ELF-1 (cell line): Measurements from ENCODE around the gene PCDHGC3.
A peak's percentile ranks its signal among the peaks of the same experiment; 100 is the strongest.

ENCODE experiments used
- DNase-seq: peaks from one replicate; pipeline ENCODE4 v3.0.0-alpha.2; 2016; ENCODE audit warnings: low read depth, low spot score

Gene PCDHGC3

DNA sequence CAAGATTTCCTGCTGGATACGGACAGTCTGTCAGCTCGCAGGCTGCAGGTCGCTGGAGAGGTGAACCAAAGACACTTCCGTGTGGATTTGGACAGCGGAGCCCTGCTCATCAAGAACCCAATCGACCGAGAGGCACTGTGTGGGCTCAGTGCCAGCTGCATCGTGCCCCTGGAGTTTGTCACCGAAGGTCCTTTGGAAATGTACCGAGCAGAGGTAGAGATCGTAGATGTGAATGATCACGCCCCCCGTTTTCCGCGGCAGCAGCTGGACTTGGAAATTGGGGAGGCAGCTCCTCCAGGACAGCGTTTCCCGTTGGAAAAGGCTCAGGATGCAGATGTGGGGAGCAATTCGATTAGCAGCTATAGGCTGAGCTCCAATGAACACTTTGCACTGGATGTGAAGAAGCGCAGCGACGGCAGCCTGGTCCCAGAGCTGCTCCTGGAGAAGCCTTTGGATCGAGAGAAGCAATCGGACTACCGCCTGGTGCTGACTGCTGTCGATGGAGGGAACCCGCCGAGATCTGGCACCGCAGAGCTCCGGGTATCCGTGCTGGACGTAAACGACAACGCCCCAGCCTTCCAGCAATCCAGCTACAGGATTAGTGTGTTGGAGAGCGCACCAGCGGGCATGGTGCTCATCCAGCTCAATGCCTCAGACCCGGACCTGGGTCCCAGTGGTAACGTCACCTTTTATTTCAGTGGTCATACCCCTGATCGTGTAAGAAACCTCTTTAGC, 9.7 kb downstream of the PCDHGC3 start:
- peak; percentile 32 for DNase-seq

DNA sequence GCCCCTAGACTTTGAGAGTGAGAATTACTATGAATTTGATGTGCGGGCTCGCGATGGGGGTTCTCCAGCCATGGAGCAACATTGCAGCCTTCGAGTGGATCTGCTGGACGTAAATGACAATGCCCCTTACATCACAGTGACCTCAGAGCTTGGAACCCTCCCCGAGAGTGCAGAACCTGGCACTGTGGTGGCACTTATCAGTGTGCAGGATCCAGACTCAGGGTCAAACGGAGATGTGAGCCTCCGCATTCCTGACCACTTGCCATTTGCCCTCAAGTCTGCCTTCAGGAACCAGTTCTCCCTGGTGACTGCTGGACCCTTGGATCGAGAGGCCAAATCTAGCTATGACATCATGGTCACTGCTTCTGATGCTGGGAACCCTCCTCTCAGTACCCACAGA, 10.3 kb downstream of the PCDHGC3 start:
- DNase-seq: no peak

DNA sequence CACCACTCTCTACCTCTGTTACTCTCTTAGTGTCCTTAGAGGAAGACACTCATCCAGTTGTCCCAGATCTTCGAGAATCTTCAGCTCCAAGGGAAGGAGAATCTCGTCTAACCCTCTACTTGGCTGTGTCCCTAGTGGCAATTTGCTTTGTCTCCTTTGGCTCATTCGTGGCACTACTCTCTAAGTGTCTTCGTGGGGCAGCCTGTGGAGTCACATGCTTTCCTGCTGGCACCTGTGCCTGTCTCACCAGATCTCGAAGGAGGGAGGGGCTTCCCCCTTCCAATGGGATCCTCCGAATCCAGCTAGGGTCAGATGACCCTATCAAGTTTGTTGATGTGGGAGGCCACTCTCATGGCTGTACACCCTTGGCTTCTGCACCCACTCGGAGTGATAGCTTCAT, 11.4 kb downstream of the PCDHGC3 start:
- DNase-seq: no peak

DNA sequence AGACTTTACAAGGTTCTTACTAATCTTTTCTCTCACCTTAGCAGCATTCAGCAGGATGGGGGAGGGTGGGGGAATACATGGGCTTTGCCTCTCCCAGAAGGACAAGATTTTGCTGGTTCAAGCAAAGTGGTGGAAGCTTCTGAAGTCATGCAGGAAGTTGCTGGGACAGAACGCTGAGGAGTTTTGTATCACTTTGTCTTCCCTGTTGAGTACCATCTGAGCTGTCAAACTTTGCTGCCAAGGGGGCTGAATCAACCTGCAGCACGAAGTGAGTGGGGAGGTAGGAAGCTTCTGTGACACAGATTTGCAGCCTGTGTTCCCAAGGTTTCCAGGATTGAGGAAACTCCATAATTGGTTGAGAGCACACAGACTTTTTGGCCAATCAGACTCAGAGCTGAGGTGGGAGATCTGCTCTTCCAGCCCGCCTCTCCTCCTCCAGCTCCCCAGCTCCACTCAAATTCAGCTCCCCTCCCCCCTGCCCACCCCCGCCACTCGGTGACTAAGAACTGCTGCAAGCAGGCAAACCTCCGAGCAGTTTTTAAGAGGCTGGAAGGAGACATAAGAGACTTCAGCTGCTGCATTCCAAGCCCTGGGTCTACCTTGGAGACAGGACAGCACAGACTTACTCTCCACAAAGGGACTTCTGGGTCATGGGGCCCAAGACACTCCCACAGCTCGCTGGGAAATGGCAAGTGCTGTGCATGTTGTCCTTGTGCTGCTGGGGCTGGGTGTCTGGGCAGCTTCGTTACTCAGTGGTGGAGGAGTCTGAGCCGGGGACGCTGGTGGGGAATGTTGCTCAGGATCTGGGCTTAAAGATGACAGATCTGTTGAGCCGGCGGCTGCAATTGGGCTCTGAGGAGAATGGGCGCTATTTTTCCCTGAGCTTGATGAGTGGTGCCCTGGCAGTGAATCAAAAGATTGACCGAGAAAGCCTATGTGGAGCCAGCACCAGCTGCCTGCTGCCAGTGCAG, 13.1 kb downstream of the PCDHGC3 start, which contains the start of gene PCDHGC5:
Gene PCDHGC5 (plus strand): TSS at position 491 of the 971 bp plus-strand sequence. CDS start 160 bp downstream, at position 651.
- peak; percentile 27 for DNase-seq

DNA sequence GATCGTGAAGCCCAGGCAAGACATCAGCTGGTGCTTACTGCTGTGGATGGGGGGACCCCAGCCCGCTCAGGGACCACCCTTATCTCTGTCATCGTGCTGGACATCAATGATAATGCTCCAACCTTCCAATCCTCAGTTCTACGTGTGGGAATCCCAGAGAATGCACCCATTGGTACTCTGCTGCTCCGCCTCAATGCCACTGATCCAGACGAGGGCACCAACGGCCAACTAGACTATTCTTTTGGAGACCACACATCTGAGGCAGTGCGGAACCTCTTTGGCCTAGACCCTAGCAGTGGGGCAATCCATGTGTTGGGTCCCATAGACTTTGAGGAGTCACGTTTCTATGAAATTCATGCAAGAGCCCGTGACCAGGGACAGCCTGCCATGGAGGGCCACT, 14.1 kb downstream of the PCDHGC3 start:
- DNase-seq: no peak

DNA sequence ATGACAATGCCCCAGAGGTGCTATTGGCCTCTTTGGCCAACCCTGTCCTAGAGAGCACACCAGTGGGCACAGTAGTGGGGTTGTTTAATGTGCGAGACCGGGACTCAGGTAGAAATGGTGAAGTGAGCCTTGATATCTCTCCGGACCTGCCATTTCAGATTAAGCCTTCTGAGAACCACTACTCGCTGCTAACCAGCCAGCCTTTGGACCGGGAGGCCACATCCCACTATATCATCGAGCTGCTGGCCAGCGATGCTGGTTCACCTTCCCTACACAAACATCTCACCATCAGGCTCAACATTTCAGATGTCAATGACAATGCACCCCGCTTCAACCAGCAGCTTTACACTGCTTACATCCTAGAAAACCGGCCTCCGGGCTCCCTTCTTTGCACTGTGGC, 14.5 kb downstream of the PCDHGC3 start:
- DNase-seq: no peak

DNA sequence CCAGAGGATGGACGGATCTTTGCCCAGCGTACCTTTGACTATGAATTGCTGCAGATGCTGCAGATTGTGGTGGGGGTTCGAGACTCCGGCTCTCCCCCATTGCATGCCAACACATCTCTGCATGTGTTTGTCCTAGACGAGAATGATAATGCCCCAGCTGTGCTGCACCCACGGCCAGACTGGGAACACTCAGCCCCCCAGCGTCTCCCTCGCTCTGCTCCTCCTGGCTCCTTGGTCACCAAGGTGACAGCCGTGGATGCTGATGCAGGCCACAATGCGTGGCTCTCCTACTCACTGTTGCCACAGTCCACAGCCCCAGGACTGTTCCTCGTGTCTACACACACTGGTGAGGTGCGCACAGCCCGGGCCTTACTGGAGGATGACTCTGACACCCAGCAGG, 15.0 kb downstream of the PCDHGC3 start:
- DNase-seq: no peak

DNA sequence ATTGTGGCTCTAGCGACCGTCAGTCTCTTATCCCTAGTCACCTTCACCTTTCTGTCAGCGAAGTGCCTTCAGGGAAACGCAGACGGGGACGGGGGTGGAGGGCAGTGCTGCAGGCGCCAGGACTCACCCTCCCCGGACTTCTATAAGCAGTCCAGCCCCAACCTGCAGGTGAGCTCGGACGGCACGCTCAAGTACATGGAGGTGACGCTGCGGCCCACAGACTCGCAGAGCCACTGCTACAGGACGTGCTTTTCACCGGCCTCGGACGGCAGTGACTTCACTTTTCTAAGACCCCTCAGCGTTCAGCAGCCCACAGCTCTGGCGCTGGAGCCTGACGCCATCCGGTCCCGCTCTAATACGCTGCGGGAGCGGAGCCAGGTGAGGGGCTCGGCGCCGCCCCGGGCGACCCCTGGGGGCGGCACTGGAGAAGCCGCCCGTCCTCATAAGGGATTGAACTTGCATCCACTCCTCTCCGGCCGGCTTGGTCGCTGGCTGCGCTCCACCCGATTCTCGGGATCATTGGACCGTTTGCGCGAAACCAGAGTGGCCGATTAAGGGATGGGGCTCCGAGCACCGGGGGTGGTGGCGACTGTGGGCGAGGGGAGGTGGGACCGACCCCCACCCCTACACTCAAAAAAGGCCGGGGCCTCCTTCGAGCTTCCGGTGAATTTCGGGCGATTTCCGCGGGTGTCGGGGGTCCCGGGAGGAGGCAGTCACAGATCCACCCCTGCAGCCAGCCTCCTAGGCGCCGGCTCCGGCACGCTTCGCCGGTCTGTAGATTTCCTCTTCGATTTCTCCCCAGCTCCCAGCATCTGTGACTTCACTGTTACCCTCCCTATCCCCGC, 15.8 kb downstream of the PCDHGC3 start:
- peak; percentile 57 for DNase-seq

DNA sequence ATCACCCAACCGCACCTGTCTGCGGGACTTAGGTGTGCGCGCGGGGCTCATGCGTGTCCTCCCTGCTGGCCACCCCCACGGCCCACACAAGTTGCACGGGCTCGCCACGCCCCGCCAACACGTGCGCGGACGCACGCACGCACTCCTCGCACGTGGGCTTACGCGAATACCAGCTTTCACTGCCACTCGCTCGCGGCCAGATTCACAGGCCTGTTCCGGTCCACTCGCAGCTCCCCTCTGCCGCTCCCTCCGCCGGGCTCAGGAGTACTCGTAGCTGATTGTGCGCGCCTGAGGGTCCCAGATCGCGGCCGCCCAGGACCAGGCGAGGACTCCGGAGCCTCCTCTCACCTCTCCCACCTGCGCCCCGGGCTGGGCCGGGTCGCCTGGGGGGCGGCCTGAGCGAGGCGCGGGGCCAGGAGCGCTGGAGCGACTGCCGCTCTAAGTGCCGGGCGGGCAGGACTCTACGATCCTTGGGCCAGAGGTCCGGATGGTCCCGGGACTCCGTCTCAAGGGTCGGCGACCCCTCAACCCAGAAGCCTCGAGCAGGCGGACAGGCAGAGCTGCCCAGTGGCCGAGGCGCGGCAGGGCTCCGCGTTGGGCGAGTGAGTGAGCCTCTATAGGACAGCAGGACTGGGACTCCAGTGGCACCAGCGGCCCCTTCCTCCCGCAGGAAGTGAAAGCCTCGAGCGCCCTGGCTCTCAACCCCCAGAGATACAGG, 16.6 kb downstream of the PCDHGC3 start:
- peak; percentile 57 for DNase-seq

DNA sequence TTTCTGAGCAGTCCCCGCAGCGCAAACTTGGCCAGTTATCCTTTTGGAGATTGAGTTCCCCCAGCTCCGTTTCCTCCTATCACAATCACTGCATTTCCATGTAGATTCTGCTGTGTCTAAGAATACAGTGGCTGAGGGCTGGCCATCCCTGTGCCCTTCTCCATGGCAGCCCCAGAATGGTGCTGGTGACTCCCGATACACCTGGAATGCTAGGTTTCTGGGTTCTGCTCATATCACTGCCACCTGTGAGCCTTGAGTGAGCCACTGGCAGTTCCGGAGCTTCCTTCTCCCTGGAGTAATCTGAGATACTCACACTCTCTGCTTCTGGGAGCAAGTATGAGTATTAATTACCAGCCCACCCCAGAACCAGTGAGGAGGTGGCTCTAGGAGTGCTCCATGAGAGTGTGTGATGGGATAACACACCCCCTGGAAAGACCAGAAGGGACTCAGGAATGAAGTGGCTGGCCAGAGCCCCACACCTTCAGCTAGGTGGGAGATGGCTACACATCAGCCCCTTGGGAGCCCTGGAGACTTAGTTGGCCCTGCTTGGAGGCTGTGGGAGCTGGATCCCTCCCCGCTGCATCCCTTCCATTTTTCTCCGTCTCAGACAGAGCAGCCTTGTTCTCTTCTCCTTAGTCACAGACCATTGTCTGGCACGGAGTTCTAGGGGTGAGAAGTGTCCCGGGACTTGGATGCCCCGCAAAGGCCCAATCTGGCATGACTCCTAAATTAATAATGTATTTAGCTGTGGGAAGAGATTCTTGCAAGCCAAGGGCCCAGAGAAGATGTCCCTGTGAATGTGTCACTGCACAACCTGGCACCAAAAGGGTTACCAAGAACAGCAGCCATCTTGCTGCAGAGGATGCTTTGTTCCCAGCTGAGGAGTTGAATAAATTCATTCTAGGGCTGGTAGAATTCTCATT, 18.0 kb downstream of the PCDHGC3 start:
- no peak for DNase-seq

DNA sequence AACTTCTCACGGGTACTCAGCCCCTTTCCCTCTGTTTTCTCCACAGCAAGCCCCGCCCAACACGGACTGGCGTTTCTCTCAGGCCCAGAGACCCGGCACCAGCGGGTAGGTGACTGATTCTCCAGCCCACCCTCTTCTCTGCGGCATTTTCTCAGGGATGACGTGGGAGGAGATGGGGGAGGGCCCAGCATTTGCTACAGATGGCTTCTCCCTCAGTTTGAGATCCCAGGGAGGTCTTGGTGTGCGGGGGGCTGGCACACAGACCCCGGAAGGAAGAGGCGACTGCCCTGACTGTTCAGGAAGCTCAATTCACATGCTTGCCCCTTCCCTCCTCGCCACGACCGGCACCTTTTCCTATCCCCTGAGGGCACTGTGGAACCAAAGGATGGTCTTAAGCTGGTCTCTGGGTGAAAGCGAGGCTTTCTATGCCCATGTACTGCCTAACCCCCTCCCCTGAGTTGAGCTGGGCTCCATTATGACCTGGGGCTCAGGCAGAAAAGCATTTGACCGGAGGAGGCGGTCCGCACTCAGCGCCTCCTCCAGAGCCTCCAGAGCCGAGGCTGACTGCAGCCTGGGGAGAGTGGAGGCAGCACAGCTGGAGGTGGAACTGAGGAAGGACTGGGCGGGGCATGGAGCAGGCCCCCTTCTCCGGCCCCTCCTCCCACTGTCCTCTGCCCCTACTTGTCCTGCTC, 19.1 kb downstream of the PCDHGC3 start:
- DNase-seq: peak; percentile 80

DNA sequence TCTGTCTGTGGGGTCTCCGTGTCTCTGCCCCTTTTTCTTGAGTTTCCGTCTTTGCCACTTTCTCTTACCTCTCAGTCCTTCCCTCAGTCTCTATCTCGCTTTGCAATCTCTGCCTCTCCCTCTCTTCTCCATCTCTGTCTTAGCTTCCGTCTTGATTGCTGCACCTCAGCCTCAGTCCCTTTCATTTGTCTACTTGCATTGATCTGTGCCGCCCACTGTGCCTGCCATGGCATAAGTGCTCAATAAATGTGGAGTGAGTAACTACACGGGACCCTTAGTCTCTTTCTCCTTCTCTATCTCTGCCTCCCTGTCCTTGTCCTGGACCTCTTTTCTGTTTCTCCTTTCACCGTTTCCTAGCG, 19.7 kb downstream of the PCDHGC3 start:
- no peak for DNase-seq

DNA sequence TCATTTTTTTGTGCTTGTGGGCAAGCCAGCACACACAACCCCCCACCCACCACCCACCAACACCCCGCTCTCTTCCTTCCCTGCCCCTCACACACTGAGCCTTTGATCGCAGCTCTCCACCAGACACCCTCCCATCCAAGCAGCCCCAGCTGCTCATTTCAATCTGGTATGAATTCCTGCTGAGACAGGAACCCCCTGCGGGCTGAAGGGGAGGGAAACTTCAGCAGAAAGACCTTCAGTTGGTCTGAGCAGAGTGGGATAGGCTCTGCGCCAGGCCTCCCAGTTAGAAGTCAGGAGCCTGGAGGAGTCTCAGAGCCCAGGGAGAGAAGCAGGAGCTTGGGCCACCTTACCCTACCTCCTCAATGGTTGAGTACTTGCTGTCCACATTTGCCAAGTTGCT, 20.3 kb downstream of the PCDHGC3 start:
- DNase-seq: peak; percentile 90

DNA sequence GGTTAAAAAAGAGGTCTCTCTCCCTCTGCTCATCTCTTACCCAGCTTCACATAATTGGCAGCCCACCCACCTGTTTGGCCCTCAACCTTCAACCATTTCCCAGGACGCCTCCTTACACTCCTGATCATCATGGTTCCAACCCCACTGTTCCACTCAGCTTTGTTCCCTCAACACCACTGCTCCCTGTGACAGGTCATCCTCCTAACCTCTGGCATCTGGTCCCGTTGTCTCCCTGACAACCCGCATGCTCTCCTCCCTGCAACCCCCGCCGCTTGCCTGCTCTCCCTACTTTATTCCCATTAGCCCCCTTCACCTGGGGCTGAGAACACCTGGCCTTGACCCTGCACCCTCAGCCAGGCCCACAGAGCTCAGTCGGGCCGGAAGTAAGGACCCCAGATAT, 26.0 kb downstream of the PCDHGC3 start:
- no peak for DNase-seq

DNA sequence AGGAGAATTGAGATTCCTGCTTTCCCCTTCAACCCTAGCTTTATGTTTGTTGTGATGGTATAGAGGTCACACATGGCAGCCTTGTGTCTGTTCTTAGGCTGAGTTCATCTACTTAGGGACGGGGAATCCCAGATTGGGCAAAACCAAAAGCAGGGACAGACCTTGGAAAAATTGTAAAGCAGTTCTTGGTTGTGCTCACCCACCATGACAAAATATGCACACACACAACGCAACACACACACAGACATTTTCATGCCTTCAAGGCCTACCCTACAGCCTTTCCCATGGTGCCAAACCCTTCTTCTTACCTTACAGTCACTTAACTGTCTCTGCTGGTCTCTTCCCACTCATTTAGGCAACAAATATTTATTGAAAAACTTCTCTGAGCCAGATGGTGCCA, 27.9 kb downstream of the PCDHGC3 start:
- DNase-seq: no peak

DNA sequence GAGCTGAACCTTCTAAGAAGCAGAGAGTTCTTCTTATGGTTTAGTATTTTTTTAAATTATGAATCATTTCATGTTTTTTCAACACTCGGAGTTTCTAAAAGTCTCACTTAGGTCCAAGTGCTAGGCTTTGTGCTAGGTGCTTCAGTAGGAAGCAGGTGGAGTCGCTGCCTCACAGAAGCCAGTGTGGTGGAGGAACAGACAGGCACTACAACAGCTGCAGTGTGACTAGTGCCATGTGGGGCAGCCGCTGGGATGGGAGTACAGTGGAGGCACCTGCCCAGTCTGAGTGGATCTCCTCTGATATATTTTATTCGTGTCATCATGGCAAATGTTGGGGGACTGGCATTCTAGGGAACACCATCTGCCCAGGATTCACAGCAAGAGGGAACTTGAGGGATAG, 28.4 kb downstream of the PCDHGC3 start:
- no peak for DNase-seq

DNA sequence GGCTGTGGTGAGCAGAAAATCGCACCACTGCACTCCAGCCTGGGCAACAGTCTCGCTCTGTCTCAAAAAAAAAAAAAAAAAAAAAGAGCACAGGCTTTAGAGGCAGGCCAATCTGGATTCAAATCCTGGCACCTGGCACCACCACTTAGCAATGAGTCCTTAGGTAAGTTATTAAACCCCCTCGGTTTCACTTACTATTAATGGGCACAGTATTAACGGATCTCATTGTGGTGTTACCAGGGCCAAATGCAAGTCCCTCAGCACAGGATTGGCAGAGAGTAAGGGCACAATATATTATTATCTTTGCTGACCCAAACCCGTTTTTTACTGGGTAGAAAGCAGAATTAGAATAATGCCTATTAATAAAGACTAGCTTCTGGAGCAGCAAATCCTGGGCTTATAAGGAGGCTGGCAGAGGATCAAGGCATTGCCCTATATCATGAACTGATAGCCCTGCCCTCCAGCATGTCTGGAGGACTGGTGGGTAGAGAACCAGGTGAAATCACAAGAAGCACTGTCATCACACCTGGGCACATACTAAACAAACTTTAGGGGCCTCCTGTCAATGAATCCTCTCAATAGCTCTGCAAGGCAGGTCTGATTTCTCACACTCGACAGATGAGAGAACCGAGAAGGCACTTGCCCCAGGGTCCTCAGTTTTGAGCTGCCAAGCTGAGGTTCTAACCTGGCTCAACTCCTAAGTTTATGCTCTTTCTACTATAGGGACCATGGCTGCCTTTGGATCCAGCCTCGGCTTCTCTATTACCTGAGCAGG, 30.8 kb downstream of the PCDHGC3 start:
- DNase-seq: no peak

DNA sequence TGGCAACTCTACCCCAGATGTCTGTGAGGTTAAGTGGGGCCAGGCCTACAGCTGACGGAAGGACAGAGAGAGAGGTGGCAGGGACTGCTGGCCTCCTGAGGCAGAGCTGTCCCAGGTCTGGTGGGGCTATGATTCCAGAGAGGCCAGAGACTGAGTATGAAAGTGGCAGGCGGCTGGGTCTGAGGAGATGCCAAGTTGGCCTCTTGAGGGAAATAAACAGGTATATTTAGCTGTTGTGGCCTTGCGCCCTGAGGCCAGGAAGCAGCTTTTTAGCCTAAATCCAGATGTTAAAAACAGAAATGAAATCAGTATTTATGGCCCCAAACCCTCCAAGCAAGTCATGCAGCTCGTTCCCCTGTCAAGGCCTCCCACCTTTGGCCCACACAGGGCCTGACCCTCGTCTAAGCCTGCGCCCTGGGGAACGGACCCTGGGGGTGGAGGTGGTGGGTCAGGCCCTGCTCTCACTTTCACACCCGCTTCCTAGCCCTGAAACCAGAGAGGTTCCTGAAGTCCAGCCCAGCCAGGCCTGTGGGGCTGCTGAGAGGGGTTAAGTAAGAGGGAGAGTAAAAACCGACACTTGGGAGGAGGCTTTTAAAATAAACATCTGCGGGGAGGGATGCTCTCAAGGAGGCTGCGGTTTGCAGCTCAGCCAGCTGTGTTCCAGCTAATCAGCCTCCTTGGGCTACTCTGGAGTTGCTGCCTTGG, 31.8 kb downstream of the PCDHGC3 start:
- DNase-seq: peak; percentile 60
